ENCODE results near the gene PSAP.

Gene PSAP

GRCh38 chr10:71807557-71808510, 43.2 kb downstream of the PSAP start:
- DNase-seq (ENCODE audit: low spot score) = no peak

- no peak for DNase-seq (ENCODE audit: low spot score)
These were observed 44.1 kb downstream of the PSAP start for GRCh38 chr10:71806704-71807556.

GRCh38 chr10:71805776-71806703, 45.0 kb downstream of the PSAP start:
- DNase-seq (ENCODE audit: low spot score) = no peak

GRCh38 chr10:71804077-71804476, 47.0 kb downstream of the PSAP start:
- no peak for DNase-seq (ENCODE audit: low spot score)

- no peak for DNase-seq (ENCODE audit: low spot score)
These were observed 48.1 kb downstream of the PSAP start for GRCh38 chr10:71802715-71803488.

GRCh38 chr10:71802235-71802634, 48.8 kb downstream of the PSAP start:
- DNase-seq (ENCODE audit: low spot score) = no peak

- no peak for DNase-seq (ENCODE audit: low spot score)
These were observed 49.7 kb downstream of the PSAP start for GRCh38 chr10:71801361-71801760.

- no peak for DNase-seq (ENCODE audit: low spot score)
These were observed 51.2 kb downstream of the PSAP start for GRCh38 chr10:71799608-71800453.

- DNase-seq (ENCODE audit: low spot score) = no peak
These were observed 51.9 kb downstream of the PSAP start for GRCh38 chr10:71799112-71799511.

GRCh38 chr10:71798308-71798624, 52.8 kb downstream of the PSAP start:
- no peak for DNase-seq (ENCODE audit: low spot score)

GRCh38 chr10:71797533-71798307, 53.3 kb downstream of the PSAP start:
- no peak for DNase-seq (ENCODE audit: low spot score)

GRCh38 chr10:71796749-71797405, 54.2 kb downstream of the PSAP start:
- DNase-seq (ENCODE audit: low spot score) = no peak

- no peak for DNase-seq (ENCODE audit: low spot score)
These were observed 55.8 kb downstream of the PSAP start for GRCh38 chr10:71795248-71795647.

- no peak for DNase-seq (ENCODE audit: low spot score)
These were observed 60.2 kb downstream of the PSAP start for GRCh38 chr10:71790749-71791440.

- no peak for DNase-seq (ENCODE audit: low spot score)
These were observed 61.2 kb downstream of the PSAP start for GRCh38 chr10:71789871-71790270.

GRCh38 chr10:71788954-71789353, 62.1 kb downstream of the PSAP start:
- no peak for DNase-seq (ENCODE audit: low spot score)

- no peak for DNase-seq (ENCODE audit: low spot score)
These were observed 66.3 kb downstream of the PSAP start for GRCh38 chr10:71784679-71785272.

All from SW480 (cell line).